NCI-H2227 (cell line): ENCODE data around the gene FLT3LG.
"Not testable (repeated sequence)": the region's sequence is repeated elsewhere in the genome, so short reads cannot be mapped to it uniquely, and the experiment has no call there.

Source experiments
- DNase-seq: peaks from one replicate; lab custom pipeline; 2025; ENCODE audit not compliant: unreplicated experiment; lab: John Stamatoyannopoulos, UW

FLT3LG gene

GRCh38 chr19:49440439-49441209, 33.4 kb upstream of the FLT3LG start:
- no peak for DNase-seq

GRCh38 chr19:49441210-49441959, 32.6 kb upstream of the FLT3LG start, which contains the start of gene SLC17A7:
Gene SLC17A7, minus strand, starts transcription at chr19:49441527. Its CDS starts 148 bp downstream, at chr19:49441379.
- DNase-seq = peak; percentile 58

- no peak for DNase-seq
Measured at GRCh38 chr19:49441960-49442350, 32.1 kb upstream of the FLT3LG start.

- DNase-seq = no peak
Measured at GRCh38 chr19:49442354-49442753, 31.7 kb upstream of the FLT3LG start.

GRCh38 chr19:49442771-49443365, 31.1 kb upstream of the FLT3LG start:
- DNase-seq = peak; percentile 85

GRCh38 chr19:49443366-49444099, 30.5 kb upstream of the FLT3LG start:
- DNase-seq = peak; percentile 94

DNA sequence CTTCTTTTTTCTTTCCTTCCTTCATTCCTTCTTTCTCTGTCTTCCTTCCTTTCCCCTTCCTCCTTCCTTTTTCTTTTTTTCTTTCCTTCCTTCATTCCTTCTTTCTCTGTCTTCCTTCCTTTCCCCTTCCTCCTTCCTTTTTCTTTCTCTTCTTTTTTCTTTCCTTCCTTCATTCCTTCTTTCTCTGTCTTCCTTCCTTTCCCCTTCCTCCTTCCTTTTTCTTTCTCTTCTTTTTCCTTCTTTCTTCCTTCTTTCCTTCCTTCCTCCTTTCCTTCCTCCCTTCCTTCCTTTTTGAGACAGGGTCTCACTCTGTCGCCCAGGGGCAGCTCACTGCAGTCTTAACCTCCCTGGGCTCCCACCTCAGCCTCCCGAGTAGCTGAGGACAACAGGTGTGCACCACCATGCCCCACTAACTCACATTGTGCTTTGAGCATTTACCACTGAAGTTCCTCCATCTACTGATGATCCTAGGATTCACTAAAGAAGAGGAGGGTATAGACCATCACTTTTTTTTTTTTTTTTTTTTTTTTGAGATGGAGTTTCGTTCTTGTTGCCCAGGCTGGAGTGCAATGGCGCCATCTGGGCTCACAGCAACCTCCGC, 29.8 kb upstream of the FLT3LG start:
- DNase-seq = not testable (repeated sequence)

- DNase-seq = no peak
Measured at GRCh38 chr19:49445997-49446396, 28.0 kb upstream of the FLT3LG start.

DNA sequence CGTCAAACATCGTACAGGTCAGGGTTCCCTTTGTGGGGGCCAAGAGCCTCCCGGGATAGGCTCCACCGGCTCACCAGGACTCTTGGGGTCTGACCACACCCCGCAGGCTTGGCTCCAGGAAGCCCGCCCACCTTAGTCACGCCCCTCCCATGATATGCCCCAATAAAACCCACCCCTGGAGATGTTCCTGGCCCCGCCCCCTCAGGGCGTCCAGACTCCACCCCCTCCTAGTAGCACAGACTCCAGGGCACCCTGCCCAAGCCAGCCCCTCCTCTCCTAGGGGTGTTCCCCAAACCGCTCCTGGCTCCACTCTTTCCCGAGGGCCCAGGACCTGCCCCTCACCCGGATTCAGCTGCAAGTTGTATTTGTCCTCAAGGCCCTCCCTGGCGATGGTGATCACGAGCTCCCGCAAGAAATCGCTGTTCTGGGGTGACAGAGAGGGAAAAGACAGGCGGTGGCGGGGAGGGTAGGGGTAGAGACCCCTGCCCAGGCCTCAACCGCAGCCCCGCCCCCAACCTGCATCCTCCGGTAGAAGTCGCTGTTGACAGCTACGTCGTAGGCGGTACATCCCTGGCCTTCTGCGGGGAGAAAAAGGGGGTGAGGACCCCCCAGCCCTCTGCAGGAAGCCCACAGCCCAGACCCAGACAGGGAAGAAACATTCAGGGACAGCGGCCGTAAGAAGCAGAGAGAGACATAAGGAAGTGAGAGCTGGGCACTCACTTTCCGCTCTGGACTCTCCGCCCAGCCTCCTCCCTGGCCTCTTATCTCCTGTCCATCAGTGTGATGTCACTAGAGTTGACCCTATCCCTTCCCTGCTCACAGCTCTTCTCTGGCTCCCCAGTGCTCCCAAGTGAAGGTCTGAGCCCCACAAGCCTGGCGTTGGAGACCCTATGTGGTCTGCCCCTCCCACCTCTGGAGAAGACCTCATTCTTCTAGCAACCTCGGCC, 26.3 kb upstream of the FLT3LG start:
- DNase-seq = peak; percentile 49

- no peak for DNase-seq
Measured at GRCh38 chr19:49448432-49448786, 25.6 kb upstream of the FLT3LG start.

- DNase-seq = no peak
Measured at GRCh38 chr19:49450405-49450804, 23.6 kb upstream of the FLT3LG start.

DNA sequence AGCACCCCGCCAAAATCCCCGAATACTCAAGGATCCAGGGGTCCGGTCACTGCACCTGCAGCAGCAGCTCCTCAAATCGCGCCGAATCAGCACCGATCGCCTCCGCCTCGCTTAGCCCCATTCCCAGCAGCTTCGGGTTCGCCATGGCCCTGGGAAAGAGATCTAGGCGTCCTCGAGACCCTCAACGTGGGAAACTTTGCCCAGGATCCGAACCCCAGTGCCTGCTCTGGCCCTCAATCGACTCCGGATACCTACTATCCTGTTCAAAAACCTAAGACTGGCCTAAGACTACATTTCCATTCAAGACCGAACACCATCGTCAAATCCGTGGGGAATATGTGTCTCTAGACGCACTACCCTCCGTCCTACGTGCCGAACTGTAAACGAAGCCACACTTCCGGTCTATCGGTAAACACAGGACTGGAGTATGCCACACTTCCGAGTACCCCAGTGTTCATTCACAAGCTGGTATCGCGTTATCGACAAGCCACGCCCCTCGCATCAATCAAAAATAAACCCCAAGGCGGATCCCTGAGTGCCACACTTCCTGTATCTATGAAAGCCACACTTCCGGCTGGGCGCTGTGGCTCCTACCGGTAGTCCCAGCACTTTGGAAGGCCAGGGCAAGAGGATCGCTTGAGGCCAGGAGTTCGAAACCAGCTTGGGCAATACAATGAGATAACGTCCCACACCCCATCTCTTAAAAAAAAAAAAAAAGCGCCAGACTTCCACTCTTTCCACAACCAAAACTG, 22.4 kb upstream of the FLT3LG start, which contains the start of gene PIH1D1:
Gene PIH1D1 (minus strand): TSS at position 385 of the 752 bp plus-strand sequence. CDS start 240 bp downstream, at position 145.
- DNase-seq = peak; percentile 96

DNA sequence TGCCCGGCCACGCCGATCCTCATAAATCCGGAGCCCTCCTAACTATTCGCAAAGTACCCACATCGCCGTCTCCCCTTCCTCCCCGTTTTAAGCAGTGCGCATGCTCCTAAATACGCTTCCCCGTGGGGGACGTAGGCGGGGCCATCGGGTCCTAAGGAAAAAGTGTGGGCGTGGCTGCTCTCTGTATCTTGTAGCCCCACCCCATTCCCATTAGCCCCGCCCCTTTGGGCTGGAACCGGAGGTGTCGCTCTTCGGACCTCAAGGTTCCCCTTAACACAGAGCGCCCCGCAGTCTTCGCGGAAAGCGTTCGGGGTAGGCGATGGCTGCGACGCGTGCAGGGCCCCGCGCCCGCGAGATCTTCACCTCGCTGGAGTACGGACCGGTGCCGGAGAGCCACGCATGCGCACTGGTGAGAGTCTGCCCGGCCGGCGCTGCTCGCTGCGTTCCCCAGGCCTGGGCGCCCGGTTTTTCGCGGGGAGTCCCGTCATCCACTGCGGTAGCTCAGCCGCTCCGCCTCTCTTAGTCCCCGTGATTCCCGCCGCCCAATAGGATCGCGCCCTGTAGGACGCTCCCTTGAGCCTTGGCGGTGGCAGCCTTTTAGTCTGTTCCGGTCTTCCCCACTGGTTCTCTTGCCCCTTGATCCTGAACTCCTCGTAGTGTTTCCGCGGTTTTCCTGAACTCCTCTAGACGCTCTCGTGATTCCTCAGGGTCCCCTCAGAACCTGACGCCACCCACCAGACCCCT, 20.8 kb upstream of the FLT3LG start, which contains the start of gene ALDH16A1:
Gene ALDH16A1 (plus strand): TSS at position 213 of the 744 bp plus-strand sequence. CDS start 107 bp downstream, at position 320.
- peak; percentile 96 for DNase-seq

DNA sequence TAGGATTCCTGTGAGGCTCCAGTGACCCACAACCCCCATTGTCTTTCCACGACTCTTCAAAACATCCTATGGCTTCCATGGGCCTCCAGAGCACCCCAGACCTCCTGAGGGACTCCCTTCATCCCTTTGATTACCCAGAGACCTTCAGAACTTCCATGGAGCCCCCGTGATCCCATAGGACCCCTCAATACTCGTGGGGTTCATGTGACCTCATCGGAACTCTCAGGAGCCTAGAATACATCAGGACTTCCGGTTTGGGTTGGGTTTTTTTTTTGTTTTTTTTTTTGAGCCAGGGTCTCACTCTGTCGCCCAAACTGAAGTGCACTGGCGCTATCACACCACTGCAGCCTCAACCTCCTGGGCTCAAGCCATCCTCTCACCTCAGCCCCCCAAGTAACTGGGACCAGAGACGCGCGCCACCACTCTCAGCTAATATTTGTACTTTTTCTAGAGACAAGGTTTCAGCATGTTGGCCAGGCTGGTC, 20.2 kb upstream of the FLT3LG start:
- DNase-seq = no peak

- no peak for DNase-seq
Measured at GRCh38 chr19:49455773-49456172, 18.2 kb upstream of the FLT3LG start.

- DNase-seq = no peak
Measured at GRCh38 chr19:49456326-49456725, 17.7 kb upstream of the FLT3LG start.

DNA sequence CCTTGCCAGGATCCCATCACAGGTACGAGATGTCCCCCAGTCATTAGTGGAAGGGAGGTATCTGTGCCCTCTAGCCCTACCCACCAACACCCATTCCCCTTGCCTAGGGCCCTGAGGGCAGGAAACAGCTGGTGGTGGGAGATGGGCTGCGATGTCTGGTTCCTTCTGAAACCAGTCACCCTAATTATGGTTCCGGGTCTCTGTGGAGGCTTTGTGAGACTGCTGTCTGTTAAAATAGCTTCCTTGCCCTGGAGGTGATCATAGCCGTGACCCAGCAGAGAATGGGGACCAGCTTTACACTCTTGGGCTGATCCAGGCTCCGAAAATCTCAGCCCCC, 15.5 kb upstream of the FLT3LG start:
- no peak for DNase-seq

DNA sequence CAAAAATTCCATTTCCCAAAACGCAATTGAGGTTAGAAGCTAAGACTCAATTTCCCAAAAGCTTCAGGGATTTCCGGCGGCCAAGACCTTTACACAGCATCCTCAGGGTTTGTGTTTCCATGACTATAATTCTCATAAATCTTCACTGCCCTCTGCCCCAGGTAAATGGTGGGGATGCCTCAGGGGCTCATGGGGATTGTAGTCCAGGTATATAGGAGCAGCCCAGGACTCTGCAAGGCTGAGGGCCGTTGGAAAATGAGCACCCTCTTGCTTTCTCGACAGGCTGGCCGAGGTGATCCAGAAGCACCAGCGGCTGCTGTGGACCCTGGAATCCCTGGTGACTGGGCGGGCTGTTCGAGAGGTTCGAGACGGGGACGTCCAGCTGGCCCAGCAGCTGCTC, 14.6 kb upstream of the FLT3LG start:
- DNase-seq = no peak
